Activated CD4-positive, CD25-positive, alpha-beta regulatory T cell treated with anti-CD3 and anti-CD28 coated beads, Interleukin-2, amount 50 U/mL, for 24 hours (primary cell): ENCODE data around the gene CAPN15.
"Not testable (repeated sequence)": the region's sequence is repeated elsewhere in the genome, so short reads cannot be mapped to it uniquely, and the experiment has no call there.

Experiments used
- ATAC-seq, 2 donors: fragments of 150-1000 bp; cut with Tn5 transposase; one replicate each; pipeline ENCODE4 v1.10.0; 2021; ENCODE audit warnings: mild to moderate bottlenecking in 1 of 2, moderate library complexity in 1 of 2

The CAPN15 gene

GRCh38 chr16:527015-527903 is at the start of gene CAPN15:
TSS of gene CAPN15 (plus strand) at chr16:527712. CDS start at chr16:546839, 19,127 bp downstream.
- peak; percentile 70 to 76 for ATAC-seq

GRCh38 chr16:478287-478686 is 49.2 kb upstream of the CAPN15 start:
- not testable (repeated sequence) for ATAC-seq

- ATAC-seq, result no peak
These were observed 44.9 kb upstream of the CAPN15 start for GRCh38 chr16:482468-483185.

- no peak for ATAC-seq
These were observed 44.0 kb upstream of the CAPN15 start for GRCh38 chr16:483341-484075.

DNA sequence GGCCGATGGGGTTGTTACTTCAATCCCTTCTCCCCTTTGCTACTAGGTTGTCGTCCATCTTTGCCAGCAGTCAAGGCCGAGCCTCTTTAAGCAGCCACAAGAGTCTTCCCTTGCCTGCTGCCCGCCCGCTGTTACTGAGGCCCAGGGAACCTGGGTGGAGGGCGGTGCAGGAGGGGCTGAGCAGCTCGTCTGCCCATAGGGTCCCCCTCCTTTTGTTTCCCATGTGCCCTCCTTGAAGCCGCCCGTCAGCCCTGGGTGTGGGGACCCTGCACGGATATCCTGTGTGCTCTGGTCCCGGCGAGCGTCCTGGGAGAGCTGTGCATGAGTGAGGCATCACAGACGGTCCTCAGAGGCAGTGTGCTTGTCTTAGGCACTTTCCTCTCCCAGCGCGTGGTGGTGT is 37.9 kb upstream of the CAPN15 start:
- ATAC-seq, result no peak

GRCh38 chr16:490768-491167 is 36.7 kb upstream of the CAPN15 start:
- ATAC-seq, result no peak

DNA sequence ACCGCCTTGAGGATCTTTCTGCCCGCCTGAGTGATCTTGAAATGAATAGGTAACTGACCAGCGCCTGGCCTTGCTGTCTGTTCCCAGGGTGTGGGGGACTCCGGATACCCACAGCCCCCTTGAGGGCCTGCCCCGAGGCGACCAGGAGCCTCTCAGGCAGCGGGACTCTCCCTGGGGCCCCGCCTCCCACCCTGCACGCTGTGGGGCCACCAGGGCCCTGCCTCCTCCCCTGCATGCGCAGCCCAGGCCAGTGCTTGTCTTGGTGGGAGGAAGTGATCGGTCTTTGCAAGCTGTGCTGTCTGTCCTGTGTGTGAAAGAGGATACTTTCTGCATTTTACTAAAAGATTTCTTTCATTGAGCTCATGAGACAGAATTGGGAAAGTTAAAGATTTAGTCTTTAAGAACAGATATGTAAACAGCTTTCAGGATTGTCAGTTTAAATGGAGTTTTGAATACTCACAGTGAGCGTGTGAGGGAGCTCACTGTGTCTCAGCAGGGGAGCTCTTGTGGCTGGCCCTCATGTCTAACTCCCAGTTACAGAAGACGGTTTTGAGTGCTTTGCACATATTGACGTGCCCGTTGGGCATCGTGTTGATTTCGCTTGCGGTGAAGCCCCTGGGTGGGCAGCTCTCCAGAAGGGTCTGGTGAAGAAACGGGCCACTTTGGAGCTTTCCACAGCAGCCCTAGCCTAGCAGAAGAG is 36.1 kb upstream of the CAPN15 start:
- ATAC-seq, result no peak

DNA sequence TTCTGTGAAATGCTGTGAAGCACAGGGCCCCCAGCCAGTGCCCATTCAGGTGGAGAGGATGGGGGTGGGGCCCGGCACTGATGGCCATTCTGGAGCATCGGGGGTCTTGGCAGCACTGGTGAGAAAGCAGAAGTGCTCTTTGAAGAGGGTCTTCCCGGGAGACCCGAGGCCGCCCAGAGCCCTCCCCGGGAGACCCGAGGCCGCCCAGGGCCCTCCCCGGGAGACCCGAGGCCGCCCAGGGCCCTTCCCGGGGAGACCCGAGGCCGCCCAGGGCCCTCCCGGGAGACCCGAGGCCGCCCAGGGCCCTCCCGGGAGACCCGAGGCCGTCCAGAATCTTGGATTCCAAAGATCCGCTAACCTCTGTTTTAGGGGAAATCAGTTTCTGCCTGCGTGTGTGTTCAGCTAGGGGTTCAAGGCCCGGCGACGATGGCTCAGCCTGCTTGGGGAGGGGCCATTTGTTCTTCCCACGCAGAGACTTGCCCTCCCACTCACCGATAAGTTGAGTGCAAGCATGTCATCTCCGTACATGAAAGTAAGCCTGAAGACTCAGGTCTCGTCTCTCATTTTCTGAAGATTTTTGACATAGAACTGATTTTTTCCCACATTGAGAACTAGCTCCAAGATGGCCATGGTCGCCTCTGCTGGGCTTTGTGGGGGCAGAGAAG is 35.2 kb upstream of the CAPN15 start:
- ATAC-seq, result no peak

GRCh38 chr16:494676-495075 is 32.8 kb upstream of the CAPN15 start:
- not testable (repeated sequence) for ATAC-seq

DNA sequence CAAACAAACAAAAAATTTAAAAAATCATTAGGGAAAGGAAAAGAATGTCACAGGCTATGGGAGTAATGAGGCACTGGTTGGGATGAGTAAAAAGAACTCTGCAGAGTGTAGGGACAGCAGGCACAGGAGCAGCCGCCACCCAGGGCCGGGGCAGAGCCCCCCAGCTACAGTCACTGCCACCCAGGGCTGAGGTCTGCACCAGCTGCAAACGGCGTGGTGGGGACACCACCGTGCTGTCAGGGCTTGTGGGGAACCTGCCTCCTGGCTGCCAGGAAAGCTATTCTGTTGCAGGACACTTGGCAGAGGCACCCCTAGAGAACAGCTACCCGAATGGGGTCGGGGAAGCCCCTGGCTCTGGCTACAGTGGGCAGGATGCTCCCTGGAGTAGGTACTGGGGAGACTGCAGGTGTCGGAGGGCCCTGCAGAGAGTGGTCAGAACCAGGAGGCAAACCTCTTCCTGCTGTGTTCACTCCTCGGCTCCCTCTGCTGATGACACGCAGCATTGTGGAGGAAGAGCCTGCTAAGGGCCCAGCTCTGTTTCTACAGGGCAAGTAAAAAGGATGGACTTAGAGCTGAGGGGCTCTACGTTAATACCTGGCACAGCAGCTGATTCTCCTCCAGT is 32.3 kb upstream of the CAPN15 start:
- no peak for ATAC-seq

- no peak for ATAC-seq
These were observed 31.2 kb upstream of the CAPN15 start for GRCh38 chr16:496097-496886.

- no peak for ATAC-seq
These were observed 30.3 kb upstream of the CAPN15 start for GRCh38 chr16:497258-497657.

GRCh38 chr16:499924-500323 is 27.6 kb upstream of the CAPN15 start:
- no peak for ATAC-seq

- ATAC-seq, result no peak
These were observed 26.8 kb upstream of the CAPN15 start for GRCh38 chr16:500709-501108.

DNA sequence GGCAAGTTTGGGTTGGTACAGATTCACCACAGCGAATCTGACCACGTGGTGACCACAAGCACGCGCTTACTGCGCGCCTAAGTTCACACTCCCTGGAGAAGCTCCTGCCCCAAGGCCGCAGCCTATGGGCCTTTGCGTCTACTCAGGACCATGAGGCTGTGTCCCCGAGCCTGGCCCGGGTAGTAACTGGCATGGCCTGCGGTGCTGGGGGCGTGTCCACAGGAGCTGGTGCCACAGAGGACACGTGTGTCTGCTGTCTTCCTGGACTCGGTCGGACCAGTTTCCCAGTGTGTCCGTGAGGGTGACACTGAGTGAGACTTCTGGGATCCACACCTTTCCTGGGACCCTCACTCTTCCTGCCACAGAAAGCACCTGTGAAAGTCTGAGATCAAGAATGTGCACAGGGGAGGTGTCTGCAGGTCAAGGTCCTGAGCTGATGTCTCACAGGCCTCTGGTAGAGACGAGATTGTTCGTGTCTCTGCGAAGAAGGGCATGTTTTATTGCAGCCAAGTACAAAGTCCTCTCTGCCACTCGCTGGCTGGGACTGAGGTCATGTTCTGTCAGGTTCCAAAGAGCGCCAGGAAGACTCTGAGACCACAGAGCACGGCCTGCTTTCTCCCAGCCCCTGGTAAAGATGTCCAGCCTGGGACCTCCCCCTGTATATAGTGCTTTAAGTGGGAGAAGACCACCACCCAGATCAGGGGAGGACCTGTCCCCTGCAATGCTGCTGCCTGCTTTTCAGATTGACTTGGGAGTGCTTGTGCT is 25.2 kb upstream of the CAPN15 start:
- ATAC-seq, result no peak

DNA sequence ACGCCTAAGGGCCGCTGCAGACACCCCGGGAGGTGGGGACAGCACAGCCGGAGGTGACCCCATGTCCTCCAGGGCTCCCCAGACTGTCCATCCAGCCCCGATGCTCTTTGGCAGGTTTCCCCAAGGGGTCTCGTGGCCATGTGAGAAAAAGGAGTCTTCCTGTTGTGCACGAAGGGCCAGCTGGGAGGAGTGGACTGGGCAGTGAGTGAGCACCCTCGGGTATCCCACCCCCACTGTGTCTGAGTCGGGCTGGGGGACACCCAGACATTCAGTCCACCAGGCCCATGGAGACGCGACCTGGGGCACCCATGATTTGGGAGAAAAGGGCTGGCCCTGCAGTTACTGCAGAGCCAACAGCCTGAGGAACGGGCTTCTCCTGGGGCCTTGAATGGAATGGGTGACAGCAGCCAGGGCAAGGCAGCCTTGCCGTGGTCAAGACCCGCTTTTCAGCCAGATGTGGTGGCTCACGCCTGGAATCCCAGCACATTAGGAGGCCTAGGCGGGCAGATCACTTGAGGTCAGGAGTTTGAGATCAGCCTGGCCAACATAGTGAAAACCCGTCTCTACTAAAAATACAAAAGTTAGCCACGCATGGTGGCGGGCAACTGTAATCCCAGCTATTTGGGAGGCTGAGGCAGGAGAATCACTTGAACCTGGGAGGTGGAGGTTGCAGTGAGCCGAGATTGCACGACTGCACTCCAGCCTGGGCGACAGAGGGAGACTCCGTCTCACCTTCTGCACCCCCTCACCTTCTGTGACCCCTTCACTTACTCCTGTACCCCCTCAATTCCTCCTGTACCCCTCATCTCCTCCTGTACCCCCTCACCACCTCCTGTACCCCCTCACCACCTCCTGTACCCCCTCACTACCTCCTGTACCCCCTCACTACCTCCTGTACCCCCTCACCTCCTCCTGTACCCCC is 24.1 kb upstream of the CAPN15 start:
- ATAC-seq, result no peak

- ATAC-seq, result no peak
These were observed 21.9 kb upstream of the CAPN15 start for GRCh38 chr16:505479-506245.

GRCh38 chr16:506246-506546 is 21.3 kb upstream of the CAPN15 start:
- no peak for ATAC-seq
